GM12865 (cell line): ENCODE measurements around the gene DDX52.
"Not testable (repeated sequence)": the region's sequence is repeated elsewhere in the genome, so short reads cannot be mapped to it uniquely, and the experiment has no call there.

Experiments
- DNase-seq: peaks from one replicate; pipeline ENCODE4 v3.0.0; 2010; ENCODE audit warnings: low read depth
- H3K4me3 ChIP-seq: 2 replicates; pipeline ENCODE4 v1.5.1; 2011; ENCODE audit warnings: mild to moderate bottlenecking, low read depth, low read length, control low read depth
- TF ChIP-seq, protein P1 (sequence below): IDR thresholded peaks from 2 replicates; pipeline ENCODE4 v1.5.1; 2011; ENCODE audit warnings: low read length, control low read depth, low read depth, inconsistent platforms; ENCODE audit not compliant: insufficient read depth; ENCODE audit errors: missing control alignments

Gene DDX52

DNA sequence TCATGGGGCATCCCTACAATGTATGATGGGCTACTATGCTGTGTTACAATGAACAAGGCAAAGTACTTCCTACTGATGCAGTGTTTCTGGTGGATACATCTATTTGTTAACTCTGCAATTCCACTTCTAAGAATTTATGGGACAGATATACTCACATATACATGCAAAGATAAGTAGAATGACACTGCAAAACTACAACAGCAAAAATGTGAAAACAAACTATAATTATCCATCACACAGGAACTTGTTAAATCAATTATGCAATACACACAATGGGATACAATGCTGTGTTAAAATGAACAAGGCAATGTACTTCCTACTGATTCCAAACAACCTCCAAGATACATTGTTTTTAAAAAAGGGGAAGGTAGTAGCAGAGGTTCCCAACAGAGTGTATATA is 3.2 kb downstream of the DDX52 start:
- TF ChIP-seq, protein P1, sequence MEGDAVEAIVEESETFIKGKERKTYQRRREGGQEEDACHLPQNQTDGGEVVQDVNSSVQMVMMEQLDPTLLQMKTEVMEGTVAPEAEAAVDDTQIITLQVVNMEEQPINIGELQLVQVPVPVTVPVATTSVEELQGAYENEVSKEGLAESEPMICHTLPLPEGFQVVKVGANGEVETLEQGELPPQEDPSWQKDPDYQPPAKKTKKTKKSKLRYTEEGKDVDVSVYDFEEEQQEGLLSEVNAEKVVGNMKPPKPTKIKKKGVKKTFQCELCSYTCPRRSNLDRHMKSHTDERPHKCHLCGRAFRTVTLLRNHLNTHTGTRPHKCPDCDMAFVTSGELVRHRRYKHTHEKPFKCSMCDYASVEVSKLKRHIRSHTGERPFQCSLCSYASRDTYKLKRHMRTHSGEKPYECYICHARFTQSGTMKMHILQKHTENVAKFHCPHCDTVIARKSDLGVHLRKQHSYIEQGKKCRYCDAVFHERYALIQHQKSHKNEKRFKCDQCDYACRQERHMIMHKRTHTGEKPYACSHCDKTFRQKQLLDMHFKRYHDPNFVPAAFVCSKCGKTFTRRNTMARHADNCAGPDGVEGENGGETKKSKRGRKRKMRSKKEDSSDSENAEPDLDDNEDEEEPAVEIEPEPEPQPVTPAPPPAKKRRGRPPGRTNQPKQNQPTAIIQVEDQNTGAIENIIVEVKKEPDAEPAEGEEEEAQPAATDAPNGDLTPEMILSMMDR: no peak
- DNase-seq: no peak
- H3K4me3 ChIP-seq: no peak overlapping the region

DNA sequence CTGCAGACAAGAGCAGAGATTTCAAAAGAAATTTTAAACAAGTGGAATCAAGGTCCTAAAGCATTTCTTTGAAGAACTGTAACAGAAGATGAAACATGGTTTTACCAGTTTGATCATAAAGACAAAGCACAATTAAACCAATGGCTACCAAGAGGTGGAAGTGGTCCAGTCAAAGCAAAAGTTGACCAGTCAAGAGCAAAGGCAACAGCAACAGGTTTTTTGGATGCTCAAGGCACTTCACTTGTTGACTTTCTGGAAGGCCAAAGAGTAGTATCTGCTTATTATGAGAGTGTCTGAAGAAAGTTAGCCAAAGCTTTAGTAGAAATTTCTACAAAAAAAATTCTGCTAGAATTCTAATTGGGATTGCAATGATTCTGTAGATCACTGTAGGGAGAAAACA is 5.3 kb downstream of the DDX52 start:
- TF ChIP-seq, protein P1: no peak
- no peak overlapping the region for H3K4me3 ChIP-seq
- DNase-seq: no peak

- not testable (repeated sequence) for DNase-seq, H3K4me3 ChIP-seq
These were observed 26.8 kb downstream of the DDX52 start for GRCh38 chr17:37616430-37616829.

DNA sequence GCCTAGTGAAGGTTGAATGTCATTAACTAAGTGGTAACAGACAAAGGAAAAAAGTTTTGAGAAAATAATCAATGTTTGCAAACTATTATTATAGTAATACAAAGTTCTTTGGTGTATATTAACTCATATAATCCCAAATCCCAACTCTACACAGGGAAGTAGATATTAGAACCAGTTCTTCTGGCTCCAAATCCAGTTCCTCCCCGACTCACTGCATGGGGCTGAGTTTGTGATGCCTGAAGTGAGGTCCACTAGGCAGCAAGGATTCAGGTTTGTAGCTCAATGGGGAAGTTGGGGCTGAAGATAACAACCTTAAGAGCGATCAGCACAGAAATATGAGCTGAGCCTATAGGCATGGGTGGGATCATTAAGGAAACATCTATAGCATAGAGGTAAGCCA is 28.4 kb downstream of the DDX52 start:
- H3K4me3 ChIP-seq: no peak overlapping the region

DNA sequence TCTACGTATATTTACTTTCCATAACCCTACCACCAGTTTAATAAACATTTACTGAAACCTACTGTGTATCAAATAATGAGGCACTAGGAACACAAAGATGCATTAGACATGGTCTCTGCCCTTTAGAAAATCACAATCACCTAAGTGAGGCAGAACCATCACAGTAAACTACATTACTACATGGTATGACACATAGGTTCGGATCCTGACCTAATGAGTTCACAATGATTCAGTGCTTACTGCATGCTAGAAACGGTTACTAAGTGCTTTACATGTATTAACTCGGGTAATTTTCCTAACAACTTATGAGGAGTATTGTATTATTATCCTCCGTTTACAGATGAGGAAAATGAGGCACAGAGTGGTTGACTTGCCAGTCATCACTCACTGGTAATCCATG is 28.9 kb downstream of the DDX52 start:
- no peak overlapping the region for H3K4me3 ChIP-seq
- TF ChIP-seq, protein P1: no peak
- no peak for DNase-seq

More for the DNA sequence above, 28.4 kb downstream of the DDX52 start:
- no peak for DNase-seq
- TF ChIP-seq, protein P1: no peak

DNA sequence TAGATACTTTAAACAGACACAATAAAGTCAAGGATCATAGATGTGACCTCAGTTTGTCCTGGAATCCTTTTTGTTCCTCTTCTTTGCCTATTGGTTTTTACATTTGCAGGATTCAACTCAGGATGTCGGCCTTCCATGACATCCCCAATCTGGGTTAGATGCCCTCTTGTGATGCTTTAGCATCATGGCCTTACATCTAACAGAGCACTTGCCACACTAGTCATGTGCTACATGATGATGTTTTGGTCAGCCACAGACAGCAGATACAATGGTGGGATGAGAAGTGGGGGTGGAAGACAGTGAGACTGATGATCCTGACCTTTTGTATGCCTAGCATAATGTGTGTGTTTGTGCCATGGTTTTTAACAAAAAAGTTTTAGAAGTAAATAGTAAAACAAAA is 32.3 kb downstream of the DDX52 start:
- TF ChIP-seq, protein P1: no peak
- H3K4me3 ChIP-seq: no peak overlapping the region
- no peak for DNase-seq

- H3K4me3 ChIP-seq: peak overlapping the region; percentile 100
- not testable (repeated sequence) for DNase-seq
These were observed 33.2 kb downstream of the DDX52 start for GRCh38 chr17:37610041-37610420.

DNA sequence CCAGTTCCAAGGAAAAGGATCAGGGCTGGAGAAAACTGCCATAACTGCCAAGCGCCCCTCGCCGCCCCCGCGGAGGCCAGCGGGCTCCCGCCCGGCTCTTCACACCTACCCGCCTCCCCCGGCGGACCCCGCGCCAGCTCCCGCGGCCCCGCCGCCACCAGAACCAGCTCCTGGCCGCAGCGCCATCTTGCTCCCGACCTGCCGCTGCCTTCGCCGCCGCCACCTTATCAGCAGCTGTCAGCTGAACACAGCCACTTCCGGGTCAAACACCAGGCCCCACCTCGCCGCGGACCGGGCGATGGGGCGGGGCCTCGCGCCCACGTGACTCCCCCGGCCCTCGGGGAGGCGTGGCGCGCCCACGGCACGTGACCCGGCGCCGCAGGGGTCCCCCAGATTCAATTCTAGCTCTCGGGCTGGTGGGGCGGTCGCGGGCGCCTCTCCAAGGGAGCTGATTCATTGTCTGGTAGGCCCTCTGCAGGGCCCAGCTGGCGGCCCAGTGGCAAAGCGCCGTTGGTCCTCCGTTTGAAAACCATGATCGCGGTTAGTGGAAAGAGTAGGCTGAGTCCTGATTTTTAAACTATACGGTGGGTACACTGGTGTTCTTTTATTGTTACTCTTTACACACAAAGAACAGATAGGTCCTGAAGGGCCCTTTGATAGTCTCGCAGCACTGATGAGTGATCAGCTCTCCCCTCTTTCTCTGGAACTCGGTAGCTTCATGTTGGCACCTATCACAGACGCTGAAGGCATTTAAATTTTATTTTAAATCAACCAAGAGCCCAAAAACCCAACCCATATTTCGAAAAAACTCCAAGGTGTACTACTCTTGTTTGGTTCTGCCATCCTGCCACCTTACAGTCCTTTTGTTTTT is 33.8 kb downstream of the DDX52 start, which contains the start of gene SYNRG:
Gene SYNRG (minus strand): TSS at position 249 of the 871 bp plus-strand sequence. CDS start 63 bp downstream, at position 186.
- TF ChIP-seq, protein P1: peak; percentile 29
- peak within 1 kb of the TSS; percentile 100 for H3K4me3 ChIP-seq
- DNase-seq: peak; percentile 98
